T47D (cell line): ENCODE data around the gene CRYBB2.

Experiments used
- DNase-seq, 2 experiments: peaks; one replicate each; pipeline versions ENCODE4 v3.0.0 to v3.0.0-alpha.2; 2011 to 2012; ENCODE audit warnings: low read depth in 1 of 2, low spot score in 1 of 2
- JUND ChIP-seq: IDR thresholded peaks from 2 replicates; pipeline ENCODE4 v1.6.1; 2012; ENCODE audit warnings: low read depth
- in situ Hi-C: cut with HindIII; loops from 2 replicates; pipeline ENCODE4 v1.10.0; 2016; ENCODE audit warnings: low sequenced_read_pairs, low pct_unique_long_range_greater_than_20kb

The CRYBB2 gene

DNA sequence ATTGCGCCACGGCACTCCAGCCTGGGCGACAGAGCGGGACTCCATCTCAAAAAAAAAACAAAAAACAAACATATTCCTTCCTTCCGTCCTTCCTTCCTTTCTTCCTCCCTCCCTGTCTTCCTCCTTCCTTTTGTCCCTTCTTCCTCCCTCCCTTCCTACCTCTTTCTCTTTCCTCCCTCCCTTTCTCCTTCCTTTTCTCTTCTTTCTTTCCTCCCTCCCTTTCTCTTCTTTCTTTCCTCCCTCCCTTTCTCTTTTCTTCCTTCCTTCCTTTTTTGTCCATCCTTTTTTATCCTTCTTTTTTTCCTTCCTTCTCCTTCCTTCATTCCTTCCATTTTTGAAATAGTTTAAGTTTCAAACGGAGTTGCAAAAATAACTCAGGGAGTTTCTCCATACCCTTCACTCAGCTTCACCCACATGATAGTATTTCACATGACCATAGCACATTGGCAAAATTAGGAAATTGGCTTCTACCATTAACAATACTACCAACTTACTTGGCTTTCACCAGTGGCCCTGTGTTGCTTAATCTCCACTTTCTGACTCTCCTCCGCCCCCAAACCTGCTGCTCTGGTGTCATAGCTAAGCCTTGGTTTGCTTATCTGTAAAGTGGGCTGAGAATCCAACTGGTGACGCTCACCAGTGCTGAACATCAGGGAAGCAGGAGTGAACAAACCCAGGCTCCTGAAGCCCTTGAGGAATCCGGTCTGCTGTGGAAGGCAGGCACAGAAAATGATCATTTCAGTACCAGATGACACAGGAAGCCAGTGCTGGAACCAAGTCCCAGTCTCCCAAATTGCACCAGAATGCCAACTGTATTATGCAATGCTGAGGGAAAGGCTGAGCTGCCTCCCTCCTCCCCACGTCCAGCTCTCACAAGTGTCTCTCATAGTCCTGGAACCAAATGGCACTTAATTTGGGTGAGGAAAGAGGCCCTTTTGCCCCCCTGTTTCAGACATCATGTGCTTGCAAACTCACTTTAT is 37.0 kb upstream of the CRYBB2 start:
- DNase-seq: no peak
- TF ChIP-seq JUND: no peak
- in situ Hi-C loops: no loop called here

DNA sequence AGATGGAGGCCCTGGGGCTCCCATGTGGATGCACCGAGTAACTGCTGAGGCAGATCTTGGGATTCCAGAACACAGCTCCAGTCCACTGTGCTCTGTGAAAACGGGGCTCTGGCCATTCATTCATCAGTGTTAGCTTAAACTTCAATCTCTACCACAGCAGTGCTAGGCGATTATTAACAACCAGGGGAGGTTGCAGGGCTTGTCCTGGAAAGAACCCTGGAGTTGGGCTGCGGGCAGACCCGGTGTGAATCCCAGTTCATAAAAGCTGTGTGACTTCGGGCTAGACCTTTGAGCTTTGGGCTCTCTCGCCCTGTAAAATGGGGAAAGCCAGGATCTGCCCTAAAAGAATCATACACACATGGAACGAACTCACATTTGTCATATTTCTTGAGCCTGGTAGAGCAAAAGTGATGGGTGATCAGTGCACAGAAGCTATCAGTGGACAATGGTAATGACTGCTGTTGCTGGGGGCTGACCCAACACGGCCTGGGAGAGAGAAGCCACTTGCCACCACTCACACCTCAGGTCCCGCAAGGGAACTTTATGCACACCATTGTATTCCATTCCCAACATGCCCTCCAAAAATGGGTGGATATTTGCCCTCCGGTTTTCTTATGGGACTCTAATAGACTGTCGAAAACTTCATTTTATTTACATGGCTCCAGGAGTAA is 35.4 kb upstream of the CRYBB2 start:
- TF ChIP-seq JUND: no peak
- DNase-seq: no peak
- in situ Hi-C loops: no loop called here

DNA sequence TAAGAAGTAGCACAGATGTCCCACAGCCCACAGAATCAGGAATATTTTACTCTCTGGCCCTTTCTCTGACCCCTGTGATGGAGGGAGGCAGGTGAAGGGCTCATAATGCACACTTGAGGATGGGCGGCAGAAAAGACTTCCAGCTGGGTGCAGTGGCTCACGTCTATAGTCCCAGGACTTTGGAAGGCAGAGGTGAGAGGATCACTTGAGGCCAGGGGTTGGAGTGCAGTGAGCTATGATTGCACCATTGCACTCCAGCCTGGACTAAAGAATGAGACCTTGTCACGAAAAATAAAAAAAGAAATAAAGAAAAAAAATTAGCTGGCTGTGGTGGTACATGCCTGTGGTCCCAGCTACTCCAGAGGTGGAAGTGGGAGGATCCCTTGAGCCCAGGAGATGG is 33.3 kb upstream of the CRYBB2 start:
- TF ChIP-seq JUND: no peak
- no peak for DNase-seq
- in situ Hi-C loops: no loop called here

DNA sequence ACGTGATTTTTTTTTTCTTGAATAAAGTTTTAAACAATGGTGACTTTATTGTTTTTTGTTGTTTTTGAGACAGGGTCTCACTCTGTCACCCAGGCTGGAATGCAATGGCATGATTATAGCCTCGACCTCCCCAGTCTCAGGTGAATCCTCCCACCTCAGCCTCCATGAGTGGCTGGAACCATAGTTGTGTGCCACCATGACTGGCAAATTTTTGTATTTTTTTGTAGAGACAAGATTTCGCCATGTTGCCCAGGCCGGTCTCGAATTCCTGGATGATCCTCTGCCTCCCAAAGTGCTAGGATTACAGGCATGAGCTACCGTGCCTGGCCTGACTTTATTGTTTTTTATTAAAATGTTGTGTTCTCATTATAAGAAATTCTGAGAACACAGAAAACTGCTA is 32.0 kb upstream of the CRYBB2 start:
- DNase-seq: no peak
- in situ Hi-C loops: no loop called here
- no peak for TF ChIP-seq JUND

DNA sequence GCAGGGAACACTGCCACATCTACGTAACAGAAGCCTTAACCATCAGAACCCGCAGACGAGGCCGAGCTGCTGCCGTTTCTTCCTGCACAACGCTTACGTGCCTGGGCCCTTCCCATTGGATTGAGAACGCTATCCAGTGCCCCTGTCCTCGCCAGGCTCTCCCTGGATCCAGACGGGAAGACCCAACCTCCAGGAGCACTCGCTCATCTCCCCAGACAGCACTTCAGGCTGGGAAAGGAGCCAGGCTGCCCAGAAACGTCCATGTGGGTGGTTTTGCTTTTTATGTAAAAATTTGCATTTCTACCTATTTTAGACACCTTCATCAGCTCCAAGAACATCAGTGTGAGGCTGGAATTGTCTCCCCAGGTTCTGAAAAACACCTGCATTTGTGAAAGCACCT is 27.0 kb upstream of the CRYBB2 start:
- no peak for TF ChIP-seq JUND
- in situ Hi-C loops: no loop called here

DNA sequence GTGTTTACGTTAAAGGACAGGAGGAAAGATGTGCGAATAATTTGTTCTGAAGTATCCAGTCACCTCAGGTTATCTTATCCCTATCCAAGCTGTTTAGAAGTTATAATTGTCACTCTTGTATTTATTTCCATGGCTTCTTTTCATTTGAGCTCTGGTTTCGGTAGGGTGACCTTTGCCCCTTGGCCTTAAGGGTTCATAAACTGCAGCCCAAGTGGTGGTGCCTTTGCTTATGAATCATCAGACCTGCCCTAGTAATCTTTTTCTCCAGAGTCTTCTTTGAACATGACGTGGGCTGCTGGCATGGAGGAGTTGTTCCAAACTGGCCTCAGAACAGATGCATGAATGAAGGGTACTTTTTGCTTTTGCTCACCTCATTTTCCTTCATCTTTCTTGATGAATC is 26.3 kb upstream of the CRYBB2 start:
- no peak for DNase-seq
- in situ Hi-C loops: no loop called here
- no peak for TF ChIP-seq JUND

More for the DNA sequence above, 27.0 kb upstream of the CRYBB2 start:
- DNase-seq: no peak

DNA sequence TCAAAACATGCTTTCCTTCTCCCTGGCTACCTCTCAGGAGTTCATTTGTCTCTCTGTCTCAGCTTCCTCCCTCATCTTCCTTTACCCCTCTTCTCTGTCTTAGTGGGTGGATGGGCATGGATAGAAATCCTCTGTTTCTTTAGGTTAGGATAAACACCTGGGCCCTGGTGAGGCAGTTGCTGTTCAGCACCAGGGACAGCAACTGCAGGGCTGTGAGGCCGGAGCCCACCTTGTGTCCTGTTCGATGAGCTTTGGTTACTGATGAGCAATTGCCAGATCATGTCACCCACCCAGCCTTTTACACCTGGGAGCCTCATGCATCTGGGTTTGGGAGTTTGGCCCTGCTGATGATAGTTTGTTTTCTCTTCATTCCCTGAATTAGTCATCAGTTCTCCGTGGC is 25.9 kb upstream of the CRYBB2 start:
- in situ Hi-C loops: no loop called here
- DNase-seq: no peak
- TF ChIP-seq JUND: no peak

DNA sequence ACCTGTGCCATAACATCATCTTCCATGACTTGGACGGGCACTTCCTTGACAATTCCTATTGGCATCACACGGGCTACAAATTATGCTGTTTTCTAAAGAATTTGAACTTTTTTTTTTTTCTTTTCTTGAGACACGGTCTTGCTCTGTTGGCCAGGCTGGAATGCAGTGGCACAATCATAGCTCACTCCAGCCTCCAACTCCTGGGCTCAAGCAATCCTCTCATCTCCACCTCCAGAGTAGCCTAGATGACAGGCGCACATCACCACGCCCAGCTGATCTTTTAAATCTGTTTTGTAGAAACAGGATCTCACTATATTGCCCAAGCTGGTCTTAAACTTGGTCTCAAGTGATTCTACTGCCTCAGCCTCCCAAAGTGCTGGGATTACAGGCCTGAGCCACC is 23.1 kb upstream of the CRYBB2 start:
- in situ Hi-C loops: no loop called here
- TF ChIP-seq JUND: no peak

DNA sequence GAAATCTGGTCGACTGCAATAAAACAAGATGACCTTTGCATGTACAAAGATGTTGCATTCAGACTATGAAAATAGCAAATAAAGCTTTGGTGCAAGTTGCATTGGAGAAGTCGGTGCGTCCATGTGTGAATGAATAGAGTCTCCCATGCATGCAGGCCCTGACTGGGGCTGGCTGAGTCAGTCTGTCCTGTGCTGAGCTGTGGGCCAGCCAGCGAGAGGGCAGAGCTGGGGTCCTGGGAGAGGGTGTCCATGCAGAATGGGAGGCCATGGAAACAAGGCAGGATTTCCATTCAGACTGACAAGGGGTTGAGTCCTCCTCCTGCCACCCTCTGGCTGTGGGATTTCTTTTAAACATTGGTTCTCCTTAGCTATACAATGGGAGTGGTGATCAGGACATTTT is 22.1 kb upstream of the CRYBB2 start:
- in situ Hi-C loops: no loop called here
- no peak for DNase-seq

More for the DNA sequence above, 23.1 kb upstream of the CRYBB2 start:
- no peak for DNase-seq

DNA sequence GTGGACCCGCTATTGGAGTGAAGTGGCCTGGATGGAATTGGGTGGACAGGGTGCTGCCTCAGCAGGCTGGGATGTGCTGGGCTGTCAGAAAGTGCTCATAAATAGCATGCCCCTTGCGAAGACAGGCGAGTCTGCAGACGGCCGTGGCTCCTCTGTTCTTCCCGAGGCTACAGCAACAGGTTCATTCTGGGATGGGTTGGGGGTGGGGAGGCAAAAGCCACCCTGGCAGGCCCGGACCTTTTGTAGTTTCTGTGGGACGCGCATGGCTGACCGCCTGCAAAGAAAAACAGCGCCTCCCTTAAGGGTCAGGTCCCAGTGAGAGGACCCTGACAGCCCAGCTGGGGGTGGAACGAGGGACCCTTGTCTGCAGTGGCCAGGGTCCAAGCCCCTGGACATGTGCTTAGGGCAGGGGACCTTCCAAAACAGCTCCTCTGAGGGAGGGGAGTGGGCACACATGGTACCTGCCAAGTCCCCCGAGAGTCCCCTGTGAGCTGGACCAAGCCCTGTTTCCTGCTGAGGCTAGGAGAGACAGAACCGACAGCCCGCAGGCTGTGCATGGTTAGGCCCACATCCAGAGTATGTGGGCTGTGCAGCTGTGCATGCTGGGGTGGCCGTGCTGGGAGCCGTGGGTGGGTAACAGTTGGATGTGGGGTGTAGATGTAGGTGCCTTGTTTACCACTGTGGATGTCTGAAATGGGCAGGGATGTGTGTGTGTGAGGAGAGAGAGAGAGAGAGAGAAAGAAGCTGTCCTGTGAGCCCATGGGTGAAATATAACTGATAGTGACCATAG is 19.5 kb upstream of the CRYBB2 start, which contains the start of gene CRYBB3:
TSS of gene CRYBB3 (plus strand) at position 128 of the 790 bp plus-strand sequence. CDS start 1,539 bp downstream, outside the sequence.
- in situ Hi-C loops: no loop called here
- DNase-seq: no peak
- TF ChIP-seq JUND: no peak

More for the DNA sequence above, 22.1 kb upstream of the CRYBB2 start:
- TF ChIP-seq JUND: no peak

DNA sequence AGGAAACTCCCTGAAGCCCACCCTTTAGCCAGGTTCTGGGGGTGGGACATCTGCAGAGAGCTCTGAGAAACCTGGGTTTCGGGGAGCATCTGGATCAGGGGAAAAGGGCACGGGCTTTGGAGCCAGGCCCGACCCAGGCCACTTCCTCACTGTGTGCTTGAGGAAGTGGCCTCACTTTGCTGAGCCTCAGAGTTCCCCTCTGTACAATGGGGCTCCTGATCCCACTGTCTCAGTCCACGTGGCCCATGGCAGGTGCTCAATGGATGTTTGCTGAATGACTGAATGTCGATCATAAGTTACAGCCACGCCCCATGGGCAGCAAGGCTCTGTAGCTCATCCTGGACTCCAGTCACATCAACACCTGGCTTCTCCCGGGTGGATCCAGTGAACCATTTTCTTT is 18.5 kb upstream of the CRYBB2 start:
- no peak for DNase-seq
- in situ Hi-C loops: no loop called here
- TF ChIP-seq JUND: no peak

DNA sequence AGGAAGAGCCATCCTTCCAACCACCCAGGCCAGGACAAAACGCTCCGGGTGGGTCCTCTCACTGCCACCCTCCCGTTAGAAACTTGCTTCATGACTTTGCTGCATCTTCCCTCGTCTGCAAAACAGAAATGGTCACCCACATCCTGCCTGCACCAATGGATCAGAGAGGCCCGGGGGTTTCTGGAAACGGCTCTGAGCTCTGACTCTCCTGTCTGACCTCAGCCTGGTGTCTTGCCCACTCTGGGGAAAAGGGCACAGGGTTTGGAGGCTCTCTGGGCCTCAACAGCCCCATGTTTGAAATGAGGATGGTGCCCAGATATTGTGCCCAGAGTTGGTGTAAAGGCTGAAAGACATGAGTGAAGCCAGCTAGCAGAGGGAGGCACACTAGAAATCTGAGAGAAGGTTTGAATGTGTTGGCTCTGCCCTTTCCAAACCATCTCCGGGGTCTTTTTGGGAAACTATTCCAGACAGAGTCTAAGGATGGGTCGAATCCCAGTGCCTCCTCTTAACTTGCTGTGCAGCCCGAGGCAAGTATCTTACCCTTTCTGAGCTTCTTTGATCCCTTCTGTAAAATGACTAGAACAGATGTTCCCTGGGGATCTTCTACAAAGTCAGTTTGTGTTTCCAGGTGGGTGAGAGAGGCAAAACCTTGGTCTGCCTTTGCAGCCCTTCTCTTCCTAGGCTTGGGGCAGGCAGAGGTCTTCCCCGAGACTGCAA is 17.7 kb upstream of the CRYBB2 start:
- TF ChIP-seq JUND: no peak
- in situ Hi-C loops: no loop called here
- no peak for DNase-seq
